ENCODE measurements around the gene PALLD.

DNA sequence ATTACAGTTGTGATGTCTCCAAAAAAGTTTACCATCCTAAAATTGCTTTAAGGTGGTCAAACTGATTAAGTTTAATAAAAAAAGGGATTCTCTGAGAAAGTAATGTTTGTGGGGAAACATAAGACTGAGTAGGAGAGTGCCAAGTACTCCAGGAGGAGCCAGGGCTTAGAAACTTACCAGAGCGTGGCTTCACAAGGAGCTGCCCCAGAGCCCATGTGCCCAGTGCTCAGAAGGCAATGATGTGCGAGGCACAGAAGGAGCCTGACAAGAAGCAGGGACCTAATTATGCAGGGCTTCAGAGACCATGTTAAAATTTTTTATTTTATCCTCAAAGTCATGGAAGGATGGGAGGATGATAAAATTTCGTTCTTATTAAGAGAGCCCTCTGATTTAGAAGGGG is 204.2 kb downstream of the PALLD start:
- TF ChIP-seq CTCF (IDR thresholded peaks at IDR 0.05) (no peak), POLR2A (IDR thresholded peaks at IDR 0.05) (no peak)

Measured in right lobe of liver (tissue), 4 donors.